A549 treated with ZK216348 at 1 μM for 4 hours (cell line): ENCODE measurements around the gene HOXA7. TPM values are rescaled to one million over a fixed set of nuclear protein-coding genes. Genes with fewer than 3 reads are reported as not detected.

Source experiments
- total RNA-seq: library from RNA; stranded (reverse); fragments of 200-300 nt; extraction: Qiagen RNA extraction; gene quantifications from 5 replicates; pipeline ENCODE4 v1.2.3, GENCODE V29; 2022; ENCODE audit warnings: low read depth

The HOXA7 gene
- 4.6 to 6.0 TPM (median 4.7 TPM) in 5 replicates for total RNA-seq

GRCh38 chr7:27156508-27156898 is at the start of gene HOXA7:
TSS of gene HOXA7 (minus strand) at chr7:27156675. CDS start at chr7:27156545, 130 bp downstream.

GRCh38 chr7:27199849-27200760 is 43.6 kb upstream of the HOXA7 start, which contains the start of gene HOXA13:
TSS of gene HOXA13 (minus strand) at chr7:27200091. CDS start at chr7:27200077, 14 bp downstream.

GRCh38 chr7:27185013-27185853 is 28.8 kb upstream of the HOXA7 start, which contains the start of gene HOXA11:
TSS of gene HOXA11 (minus strand) at chr7:27185232. CDS start at chr7:27185144, 88 bp downstream.

GRCh38 chr7:27173956-27174873 is 17.7 kb upstream of the HOXA7 start, which contains the start of gene HOXA10:
TSS of gene HOXA10 (minus strand) at chr7:27174320. CDS start at chr7:27174306, 14 bp downstream.

DNA sequence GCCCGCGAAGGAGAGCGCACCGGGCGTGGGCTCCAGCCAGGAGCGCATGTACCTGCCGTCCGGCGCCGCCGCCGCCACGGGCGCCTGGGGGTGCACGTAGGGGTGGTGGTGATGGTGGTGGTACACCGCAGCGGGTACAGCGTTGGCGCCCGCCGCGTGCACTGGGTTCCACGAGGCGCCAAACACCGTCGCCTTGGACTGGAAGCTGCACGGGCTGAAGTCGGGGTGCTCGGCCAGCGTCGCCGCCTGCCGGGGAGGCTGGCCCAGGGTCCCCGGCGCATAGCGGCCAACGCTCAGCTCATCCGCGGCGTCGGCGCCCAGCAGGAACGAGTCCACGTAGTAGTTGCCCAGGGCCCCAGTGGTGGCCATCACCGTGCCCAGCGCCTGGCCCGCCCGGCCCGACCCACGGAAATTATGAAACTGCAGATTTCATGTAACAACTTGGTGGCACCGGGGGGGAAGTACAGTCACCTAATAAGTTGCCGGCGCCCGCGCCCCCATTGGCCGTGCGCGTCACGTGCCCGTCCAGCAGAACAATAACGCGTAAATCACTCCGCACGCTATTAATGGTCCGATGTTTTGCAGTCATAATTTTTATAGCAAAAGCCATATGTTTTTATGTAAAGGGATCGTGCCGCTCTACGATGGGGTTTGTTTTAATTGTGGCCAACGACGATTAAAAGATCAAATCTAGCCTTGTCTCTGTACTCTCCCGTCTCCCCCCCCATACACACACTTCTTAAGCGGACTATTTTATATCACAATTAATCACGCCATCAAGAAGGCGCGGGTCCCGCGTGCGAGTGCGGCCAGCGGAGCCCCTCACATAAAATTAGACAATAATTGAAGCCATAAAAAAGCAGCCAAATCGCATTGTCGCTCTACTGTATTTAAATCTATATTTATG is 8.9 kb upstream of the HOXA7 start, which contains the start of gene HOXA9:
Gene HOXA9 (minus strand): TSS at position 449 of the 907 bp plus-strand sequence. CDS start 80 bp downstream, at position 369.

GRCh38 chr7:27151931-27152815 is 4.3 kb downstream of the HOXA7 start, which contains the start of gene HOXA3:
TSS of gene HOXA3 (minus strand) at chr7:27152583. CDS start at chr7:27110640, 41,943 bp downstream.

DNA sequence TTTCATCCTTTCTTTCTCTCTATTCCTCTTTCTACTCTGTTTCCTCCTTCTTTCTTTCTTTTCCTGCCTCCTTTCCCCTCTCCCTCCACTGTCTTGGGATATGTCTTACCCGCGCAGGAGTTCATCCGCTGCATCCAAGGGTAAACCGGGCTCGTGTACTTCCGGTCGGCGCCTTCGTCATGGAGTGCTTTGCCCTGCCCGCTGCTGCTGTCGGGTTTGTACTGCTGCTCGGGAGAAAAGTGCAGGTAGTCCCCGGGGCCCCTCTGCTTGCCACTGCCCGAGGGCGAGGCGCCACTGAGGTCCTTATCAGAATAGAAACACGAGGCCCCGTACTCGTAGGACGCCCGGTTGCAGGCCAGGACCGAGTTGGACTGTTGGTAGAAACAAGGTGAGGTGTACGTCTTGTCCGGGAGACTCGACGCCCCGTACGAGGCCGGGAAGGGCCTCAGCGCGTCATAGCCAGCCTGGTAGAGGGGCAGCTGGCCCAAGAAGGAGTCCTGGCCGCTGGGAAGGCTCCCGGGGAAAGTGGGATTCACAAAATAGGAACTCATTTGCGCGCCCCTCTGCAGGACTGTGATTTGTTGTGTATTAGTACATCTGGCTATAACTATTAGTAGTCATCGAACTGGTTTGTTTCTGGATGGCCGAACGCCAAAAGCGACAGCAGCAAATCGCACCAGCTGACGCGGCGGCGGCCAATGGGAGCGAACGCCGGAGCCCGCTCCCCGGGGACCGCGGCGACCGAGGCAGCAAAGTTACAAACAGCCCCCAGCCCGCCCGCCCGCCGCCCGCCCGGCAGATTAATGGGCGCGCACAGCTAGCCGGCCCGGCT is 9.1 kb downstream of the HOXA7 start, which contains the start of gene HOXA6:
Gene HOXA6 (minus strand): TSS at position 576 of the 832 bp plus-strand sequence. CDS start 25 bp downstream, at position 551.

GRCh38 chr7:27143023-27143949 is 13.2 kb downstream of the HOXA7 start, which contains the start of gene HOXA5:
TSS of gene HOXA5 (minus strand) at chr7:27143681. CDS start at chr7:27143607, 74 bp downstream.

GRCh38 chr7:27130540-27131389 is 25.7 kb downstream of the HOXA7 start, which contains the start of gene HOXA4:
TSS of gene HOXA4 (minus strand) at chr7:27130757. CDS start at chr7:27130733, 24 bp downstream.

Other genes with a start within 250 kb of the HOXA7 start
- 2.7 to 4.7 TPM (median 3.8 TPM) in 5 replicates for gene HOXA1, start 60.7 kb downstream of the HOXA7 start, total RNA-seq
- 0.69 to 1.5 TPM (median 0.94 TPM) in 5 replicates for gene HOXA2, start 54.0 kb downstream of the HOXA7 start, total RNA-seq
- 1.5 to 2.6 TPM (median 2.2 TPM) in 5 replicates for gene HOXA4, start 25.9 kb downstream of the HOXA7 start, total RNA-seq
- 3.2 to 7.3 TPM (median 5.8 TPM) in 5 replicates for gene HOXA5, start 13.0 kb downstream of the HOXA7 start, total RNA-seq
- gene HOXA6, start 8.9 kb downstream of the HOXA7 start, total RNA-seq: 1.0 to 2.6 TPM (median 1.9 TPM) in 5 replicates
- gene HOXA3, start 4.1 kb downstream of the HOXA7 start, total RNA-seq: 3.8 to 9.6 TPM (median 8.0 TPM) in 5 replicates
- 0.29 to 0.79 TPM (median 0.38 TPM) in 5 replicates for gene HOXA9, start 8.9 kb upstream of the HOXA7 start, total RNA-seq
- 7.3 to 8.9 TPM (median 7.7 TPM) in 5 replicates for gene HOXA10, start 17.6 kb upstream of the HOXA7 start, total RNA-seq
- 0.33 to 0.90 TPM (median 0.61 TPM) in 5 replicates for gene HOXA11, start 28.6 kb upstream of the HOXA7 start, total RNA-seq
- 1.3 to 2.6 TPM (median 2.2 TPM) in 5 replicates for gene HOXA13, start 43.4 kb upstream of the HOXA7 start, total RNA-seq
- gene EVX1, start 86.1 kb upstream of the HOXA7 start, total RNA-seq: 0.14 to 0.19 TPM (median 0.15 TPM) in 3 of 5 replicates, not detected in the others